ENCODE measurements around the gene SORCS2. TPM values are rescaled to one million over a fixed set of nuclear protein-coding genes. Genes with fewer than 3 reads are reported as not detected.

SORCS2 gene
- total RNA-seq, 1 experiment from 2014 or later, result 0.06 TPM

DNA sequence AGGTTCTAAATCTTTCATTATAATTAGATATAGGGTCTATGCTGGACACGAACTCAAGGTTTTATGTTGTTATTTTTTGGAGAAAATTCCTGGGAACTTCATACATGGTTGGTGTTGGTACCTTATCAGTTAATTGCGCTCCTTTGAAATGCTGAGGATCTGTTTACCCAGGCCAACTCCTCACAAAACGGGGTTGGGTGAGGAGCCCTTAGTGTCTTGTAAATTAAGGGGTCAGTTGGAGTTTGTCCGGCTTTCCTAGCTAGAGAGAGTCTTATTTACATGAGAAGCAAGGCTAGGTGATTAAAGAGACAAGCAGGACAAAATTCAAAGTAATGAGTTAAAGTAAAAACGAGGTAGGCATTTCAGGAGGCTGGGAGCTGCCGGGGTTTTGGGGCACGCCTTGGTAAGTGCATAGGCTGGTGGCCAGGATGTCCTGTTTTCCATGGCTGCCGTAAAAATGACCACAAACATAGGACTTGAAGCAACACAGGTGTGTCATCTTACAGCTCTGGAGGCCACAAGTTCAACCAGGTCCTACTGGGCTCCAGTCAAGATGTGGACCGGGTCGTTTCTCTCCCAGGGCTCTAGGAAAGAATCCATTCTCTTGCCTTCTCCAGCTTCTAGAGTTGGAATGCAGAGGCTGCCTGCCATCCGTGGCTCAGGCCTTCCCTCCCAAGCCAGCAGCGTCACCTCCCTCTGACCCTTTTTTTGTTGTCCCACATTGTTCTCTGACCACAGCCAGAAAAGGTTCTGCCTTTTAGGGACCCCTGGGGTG, 222.6 kb downstream of the SORCS2 start:
- CTCF ChIA-PET, result no interaction called here
- DNase-seq (ENCODE audit: low spot score), result no peak

GRCh38 chr4:7415927-7416686, 223.8 kb downstream of the SORCS2 start:
- TF ChIP-seq EZH2 (IDR thresholded peaks at IDR 0.05; ENCODE audit: borderline replicate concordance, low read depth, low read length, poor library complexity, severe bottlenecking) (no peak), CTCF (conservative IDR thresholded peaks at IDR 0.05; ENCODE audit: low read depth, low read length) (no peak)
- ChIA-PET CTCF (no interaction called here), POLR2A (ENCODE audit: low non-redundant PET) (no interaction called here)
- Histone ChIP-seq H3K27me3 (replicated peaks; ENCODE audit: insufficient read depth, low read depth, low read length, poor library complexity) (peaks cover 7% of the 10 kb centered on the region), H3K9me3 (ENCODE audit: low read depth, low read length, poor library complexity, severe bottlenecking) (no peaks in the 10 kb centered on the region), H3K4me3 (ENCODE audit: low read depth, low read length, poor library complexity, severe bottlenecking) (no peak overlapping the region), H3K36me3 (ENCODE audit: insufficient read depth, low read length, poor library complexity, severe bottlenecking) (no peaks in the 10 kb centered on the region), H3K4me1 (ENCODE audit: insufficient read depth, low read length, poor library complexity, severe bottlenecking) (no peaks in the 10 kb centered on the region), H3K27ac (ENCODE audit: low read depth, low read length, poor library complexity, severe bottlenecking) (no peak overlapping the region)
- intact Hi-C loops (cut with micrococcal nuclease; ENCODE audit: unreplicated experiment), result no loop called here
- BruUV-seq (replicated peaks), result no TSS peak
- DNase-seq (ENCODE audit: low spot score), result no peak

More for the DNA sequence above, 222.6 kb downstream of the SORCS2 start:
- no TSS peak for BruUV-seq (replicated peaks)
- Histone ChIP-seq H3K27ac (ENCODE audit: low read depth, low read length, poor library complexity, severe bottlenecking) (no peak overlapping the region), H3K27me3 (replicated peaks; ENCODE audit: insufficient read depth, low read depth, low read length, poor library complexity) (peaks cover 7% of the 10 kb centered on the region), H3K4me1 (ENCODE audit: insufficient read depth, low read length, poor library complexity, severe bottlenecking) (no peaks in the 10 kb centered on the region), H3K36me3 (ENCODE audit: insufficient read depth, low read length, poor library complexity, severe bottlenecking) (no peaks in the 10 kb centered on the region), H3K4me3 (ENCODE audit: low read depth, low read length, poor library complexity, severe bottlenecking) (no peak overlapping the region), H3K9me3 (ENCODE audit: low read depth, low read length, poor library complexity, severe bottlenecking) (no peaks in the 10 kb centered on the region)
- TF ChIP-seq CTCF (conservative IDR thresholded peaks at IDR 0.05; ENCODE audit: low read depth, low read length), result no peak
- no peak for TF ChIP-seq EZH2 (IDR thresholded peaks at IDR 0.05; ENCODE audit: borderline replicate concordance, low read depth, low read length, poor library complexity, severe bottlenecking)
- intact Hi-C loops (cut with micrococcal nuclease; ENCODE audit: unreplicated experiment), result no loop called here
- POLR2A ChIA-PET (ENCODE audit: low non-redundant PET), result no interaction called here

GRCh38 chr4:7416745-7417432, 224.6 kb downstream of the SORCS2 start:
- H3K27ac ChIP-seq (ENCODE audit: low read depth, low read length, poor library complexity, severe bottlenecking), result no peak overlapping the region
- POLR2A ChIA-PET (ENCODE audit: low non-redundant PET), result no interaction called here
- no peak for TF ChIP-seq EZH2 (IDR thresholded peaks at IDR 0.05; ENCODE audit: borderline replicate concordance, low read depth, low read length, poor library complexity, severe bottlenecking)
- no peak for TF ChIP-seq CTCF (conservative IDR thresholded peaks at IDR 0.05; ENCODE audit: low read depth, low read length)
- no peak for DNase-seq (ENCODE audit: low spot score)
- peaks cover 7% of the 10 kb centered on the region for H3K27me3 ChIP-seq (replicated peaks; ENCODE audit: insufficient read depth, low read depth, low read length, poor library complexity)
- H3K9me3 ChIP-seq (ENCODE audit: low read depth, low read length, poor library complexity, severe bottlenecking), result no peaks in the 10 kb centered on the region
- H3K4me3 ChIP-seq (ENCODE audit: low read depth, low read length, poor library complexity, severe bottlenecking), result no peak overlapping the region
- BruUV-seq (replicated peaks), result no TSS peak
- CTCF ChIA-PET, result no interaction called here
- H3K36me3 ChIP-seq (ENCODE audit: insufficient read depth, low read length, poor library complexity, severe bottlenecking), result no peaks in the 10 kb centered on the region
- intact Hi-C loops (cut with micrococcal nuclease; ENCODE audit: unreplicated experiment), result no loop called here
- H3K4me1 ChIP-seq (ENCODE audit: insufficient read depth, low read length, poor library complexity, severe bottlenecking), result no peaks in the 10 kb centered on the region

Measured in A673 (cell line).